Testis (tissue), 3 donors: ENCODE results near the gene NNMT. TPM values are rescaled to one million over a fixed set of nuclear protein-coding genes. Genes with fewer than 3 reads are reported as not detected.

Source experiments
- DNase-seq: peaks from one replicate; pipeline ENCODE4 v3.0.0-alpha.2; 2019
- H3K27ac ChIP-seq, 2 donors: fragments of 200-600 bp; sonication (generic); one replicate each; pipeline ENCODE4 v1.5.1; 2019
- H3K27me3 ChIP-seq: fragments of 200-600 bp; sonication (generic); one replicate; pipeline ENCODE4 v1.5.1; 2019
- H3K36me3 ChIP-seq: fragments of 200-600 bp; sonication (generic); one replicate; pipeline ENCODE4 v1.5.1; 2017; ENCODE audit warnings: low read depth; ENCODE audit errors: missing control alignments
- H3K4me1 ChIP-seq: fragments of 200-600 bp; sonication (generic); one replicate; pipeline ENCODE4 v1.5.1; 2019
- H3K4me3 ChIP-seq, 2 donors: fragments of 200-600 bp; sonication (generic); one replicate each; pipeline ENCODE4 v1.5.1; 2017 to 2019
- H3K9me3 ChIP-seq: fragments of 200-600 bp; sonication (generic); one replicate; pipeline ENCODE4 v1.5.1; 2017
- CTCF ChIP-seq, 3 experiments: fragments of 450-650 bp in 2 of 3; fragments of 200-600 bp in 1 of 3; sonication (generic) in 1 of 3; IDR thresholded peaks; one replicate each; pipeline ENCODE4 v1.5.1; 2016 to 2019; ENCODE audit warnings: antibody characterized with exemption in 3 of 3, mild to moderate bottlenecking in 2 of 3, moderate library complexity in 1 of 3
- POLR2A ChIP-seq: fragments of 450-650 bp; IDR thresholded peaks from one replicate; pipeline ENCODE4 v1.6.1; 2017; ENCODE audit warnings: antibody characterized with exemption, mild to moderate bottlenecking, moderate library complexity
- WGBS, 2 donors: methylation state at CpG; one replicate each; pipeline ENCODE4 v1.1.5; 2018; 5-methylcytosine and 5-hydroxymethylcytosine counted together
- intact Hi-C: fragments of 100-400 bp; cut with DNase I; formaldehyde crosslinking; loops from one replicate; pipeline ENCODE4 v1.15.1; 2023; ENCODE audit warnings: low total_unique reads
- polyA plus RNA-seq: library from polyadenylated mRNA; stranded (reverse); fragments of 350-450 nt; fragmentation: Illumina TruSeq; extraction: RNeasy Lipid Tissue Mini Kit (QIAGEN cat#74804); gene quantifications from one replicate; pipeline ENCODE4 v1.2.3, GENCODE V29; 2014; ENCODE audit warnings: low read depth, low replicate concordance; ENCODE audit not compliant: insufficient read depth
- total RNA-seq, 2 donors: library from RNA; depleted of rRNA; stranded (reverse); fragments of >200 nt; gene quantifications; one replicate each; pipeline ENCODE4 v1.2.3, GENCODE V29; 2016

NNMT gene
- total and polyA plus RNA-seq, 3 donors from 2014 or later, result 10.6 to 38.8 (median 28.7) TPM

DNA sequence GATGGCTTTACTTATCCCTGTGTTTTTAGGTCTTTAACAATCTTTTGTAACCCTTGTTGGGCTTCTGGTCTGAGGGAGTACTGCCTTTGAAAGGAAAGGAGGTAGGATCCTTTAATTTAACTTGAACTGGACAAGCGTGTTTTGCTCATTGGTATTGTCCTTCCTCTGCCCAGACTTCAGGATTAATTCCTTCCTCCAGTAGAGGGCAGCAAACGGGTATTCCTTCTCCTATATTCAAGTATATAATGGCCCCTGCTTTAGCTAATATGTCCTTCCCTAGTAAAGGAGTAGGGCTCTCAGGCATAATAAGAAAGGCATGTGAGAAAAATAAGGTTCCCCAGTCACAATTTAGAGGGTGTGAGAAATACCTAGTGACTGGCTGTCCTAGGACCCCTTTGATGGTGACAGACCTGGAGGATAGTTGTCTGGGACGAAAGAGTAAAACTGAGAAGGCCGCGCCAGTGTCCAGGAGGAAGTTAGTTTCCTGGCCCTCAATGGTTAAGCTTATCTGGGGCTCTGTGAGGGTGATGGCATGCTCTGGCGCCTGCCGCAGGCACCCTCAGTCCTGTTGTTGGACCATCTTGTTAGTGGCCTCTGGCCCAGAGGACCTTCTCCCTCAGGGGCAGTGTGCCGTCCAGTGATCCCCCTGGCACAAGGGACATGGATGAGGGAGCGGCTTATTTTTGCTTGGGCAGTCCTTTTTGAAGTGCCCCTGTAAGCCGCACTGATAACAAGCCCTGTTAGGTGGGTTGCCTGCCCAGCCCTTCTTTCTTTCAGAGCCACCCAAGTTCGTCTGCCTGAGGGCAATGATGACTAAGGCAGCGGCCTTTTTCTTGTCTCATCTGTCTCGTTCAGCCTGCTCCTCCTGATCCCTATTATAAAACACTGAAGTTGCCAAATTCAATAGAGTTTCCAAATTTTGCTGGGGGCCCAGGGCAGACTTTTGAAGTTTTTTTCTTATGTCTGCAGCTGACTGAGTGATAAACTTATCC, 52.3 kb downstream of the NNMT start:
- no peaks in the 10 kb centered on the region for H3K27me3 ChIP-seq
- no peaks in the 10 kb centered on the region for H3K36me3 ChIP-seq
- 57 to 69% methylated on average over 8 to 13 of the region's 13 CpGs for WGBS, 2 donors
- intact Hi-C loops, result no loop called here
- no peak overlapping the region for H3K4me3 ChIP-seq
- TF ChIP-seq POLR2A, result no peak
- TF ChIP-seq CTCF (IDR thresholded peaks at IDR 0.05), result peak in 2 of 3 experiments; percentile 48 to 51
- H3K4me1 ChIP-seq, result no peaks in the 10 kb centered on the region
- no peaks in the 10 kb centered on the region for H3K9me3 ChIP-seq
- H3K27ac ChIP-seq, result no peak overlapping the region
- peak; percentile 63 for DNase-seq

GRCh38 chr11:114350022-114350421, 53.8 kb downstream of the NNMT start:
- TF ChIP-seq CTCF (IDR thresholded peaks at IDR 0.05) (no peak), POLR2A (no peak)
- H3K27me3 ChIP-seq, result no peaks in the 10 kb centered on the region
- H3K4me3 ChIP-seq, result no peak overlapping the region
- H3K27ac ChIP-seq, result no peak overlapping the region
- H3K36me3 ChIP-seq, result no peaks in the 10 kb centered on the region
- intact Hi-C loops, result no loop called here
- no peaks in the 10 kb centered on the region for H3K9me3 ChIP-seq
- H3K4me1 ChIP-seq, result no peaks in the 10 kb centered on the region
- 91 to 93% methylated on average over 10 of the region's 10 CpGs for WGBS, 2 donors
- DNase-seq, result no peak

GRCh38 chr11:114353443-114353842, 57.2 kb downstream of the NNMT start:
- Histone ChIP-seq H3K36me3 (no peaks in the 10 kb centered on the region), H3K4me1 (no peaks in the 10 kb centered on the region), H3K4me3 (no peak overlapping the region), H3K27ac (no peak overlapping the region), H3K27me3 (no peaks in the 10 kb centered on the region), H3K9me3 (no peaks in the 10 kb centered on the region)
- no peak for DNase-seq
- intact Hi-C loops, result no loop called here
- no peak for TF ChIP-seq CTCF (IDR thresholded peaks at IDR 0.05)
- no peak for TF ChIP-seq POLR2A
- WGBS, 2 donors, result 73 to 86% methylated on average over 3 of the region's 3 CpGs

DNA sequence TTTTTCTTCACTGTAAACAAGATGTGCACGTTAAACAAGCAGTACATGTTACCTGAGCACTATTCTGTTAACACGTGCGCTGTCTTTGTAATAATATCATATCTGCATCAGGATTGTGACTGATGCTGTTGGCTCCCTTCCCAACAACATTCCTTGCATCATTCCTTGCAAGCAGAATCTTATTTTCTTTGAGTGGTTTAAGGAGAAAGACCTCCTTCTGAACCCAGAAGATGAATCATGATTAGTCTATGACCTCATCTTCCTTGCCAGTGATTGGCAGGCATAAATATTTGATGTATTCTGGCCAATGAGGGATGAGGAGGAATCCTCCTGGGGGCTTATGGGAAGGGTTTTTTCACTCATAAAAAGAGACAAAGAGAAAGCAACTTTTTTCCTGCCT, 57.9 kb downstream of the NNMT start:
- intact Hi-C loops, result no loop called here

More for the DNA sequence above, 57.9 kb downstream of the NNMT start:
- H3K9me3 ChIP-seq, result no peaks in the 10 kb centered on the region
- no peaks in the 10 kb centered on the region for H3K36me3 ChIP-seq
- no peak for DNase-seq
- no peak overlapping the region for H3K4me3 ChIP-seq
- no peak overlapping the region for H3K27ac ChIP-seq
- WGBS, 2 donors, result 80 to 85% methylated on average over 3 of the region's 3 CpGs
- no peaks in the 10 kb centered on the region for H3K4me1 ChIP-seq
- H3K27me3 ChIP-seq, result no peaks in the 10 kb centered on the region
- TF ChIP-seq POLR2A, result no peak
- TF ChIP-seq CTCF (IDR thresholded peaks at IDR 0.05), result no peak
